Neutrophil (primary cell): ENCODE measurements around the gene COL10A1.

Source experiments
- H3K27ac ChIP-seq: fragments of 200-600 bp; sonication (generic); 2 replicates; pipeline ENCODE4 v1.5.1; 2016; ENCODE audit warnings: mild to moderate bottlenecking, moderate library complexity
- H3K27me3 ChIP-seq: fragments of 200-600 bp; sonication (generic); 2 replicates; pipeline ENCODE4 v1.6.0; 2016; ENCODE audit warnings: mild to moderate bottlenecking
- H3K36me3 ChIP-seq: fragments of 200-600 bp; sonication (generic); 2 replicates; pipeline ENCODE4 v1.5.1; 2017
- H3K4me1 ChIP-seq, 2 experiments: fragments of 200-600 bp in 1 of 2; sonication (generic) in 1 of 2; 1 replicate in 1 of 2; 2 replicates in 1 of 2; pipeline versions ENCODE4 v1.5.1 to v1.6.1; 2013 to 2016; ENCODE audit warnings: low read depth in 1 of 2, low read length in 1 of 2, mild to moderate bottlenecking in 1 of 2, moderate library complexity in 1 of 2; ENCODE audit not compliant: control insufficient read depth in 1 of 2, insufficient read depth in 1 of 2
- H3K4me3 ChIP-seq, 2 experiments: fragments of 200-600 bp in 1 of 2; sonication (generic) in 1 of 2; 1 replicate in 1 of 2; 2 replicates in 1 of 2; pipeline ENCODE4 v1.5.1; 2013 to 2016; ENCODE audit warnings: low read depth in 1 of 2, low read length in 1 of 2, mild to moderate bottlenecking in 1 of 2, moderate library complexity in 1 of 2
- H3K9me3 ChIP-seq: fragments of 200-600 bp; sonication (generic); 2 replicates; pipeline ENCODE4 v1.5.1; 2016
- CTCF ChIP-seq: fragments of 200-600 bp; sonication (generic); IDR thresholded peaks from 2 replicates; pipeline ENCODE4 v1.5.1; 2016; ENCODE audit warnings: antibody characterized with exemption

The COL10A1 gene

GRCh38 chr6:116073765-116074440 lies 52.0 kb downstream of the COL10A1 start:
- no peaks in the 10 kb centered on the region for H3K4me1 ChIP-seq
- H3K4me3 ChIP-seq = no peak overlapping the region
- TF ChIP-seq CTCF = no peak
- no peaks in the 10 kb centered on the region for H3K36me3 ChIP-seq
- H3K27ac ChIP-seq = no peak overlapping the region
- H3K27me3 ChIP-seq = peaks cover 10% of the 10 kb centered on the region
- no peaks in the 10 kb centered on the region for H3K9me3 ChIP-seq

GRCh38 chr6:116072368-116072767 lies 53.6 kb downstream of the COL10A1 start:
- Histone ChIP-seq H3K9me3 (no peaks in the 10 kb centered on the region), H3K27ac (no peak overlapping the region), H3K36me3 (no peaks in the 10 kb centered on the region), H3K4me3 (no peak overlapping the region), H3K4me1 (no peaks in the 10 kb centered on the region), H3K27me3 (peaks cover 10% of the 10 kb centered on the region)
- TF ChIP-seq CTCF = no peak

- Histone ChIP-seq H3K9me3 (no peaks in the 10 kb centered on the region), H3K27ac (no peak overlapping the region), H3K27me3 (peaks cover 5% of the 10 kb centered on the region), H3K4me1 (no peaks in the 10 kb centered on the region), H3K36me3 (no peaks in the 10 kb centered on the region), H3K4me3 (no peak overlapping the region)
- TF ChIP-seq CTCF = no peak
Measured at GRCh38 chr6:116070616-116071389, 55.1 kb downstream of the COL10A1 start.

GRCh38 chr6:116070101-116070500 lies 55.8 kb downstream of the COL10A1 start:
- no peak overlapping the region for H3K27ac ChIP-seq
- no peaks in the 10 kb centered on the region for H3K9me3 ChIP-seq
- TF ChIP-seq CTCF = no peak
- H3K4me3 ChIP-seq = no peak overlapping the region
- no peaks in the 10 kb centered on the region for H3K4me1 ChIP-seq
- H3K36me3 ChIP-seq = no peaks in the 10 kb centered on the region
- peaks cover 5% of the 10 kb centered on the region for H3K27me3 ChIP-seq
